GM19240 (cell line): ENCODE results near the gene PIGX.
"Not testable (repeated sequence)": the region's sequence is repeated elsewhere in the genome, so short reads cannot be mapped to it uniquely, and the experiment has no call there.

Experiments used
- DNase-seq: peaks from one replicate; pipeline ENCODE4 v3.0.0; 2011; ENCODE audit warnings: low spot score; ENCODE audit not compliant: insufficient read length

The PIGX gene

DNA sequence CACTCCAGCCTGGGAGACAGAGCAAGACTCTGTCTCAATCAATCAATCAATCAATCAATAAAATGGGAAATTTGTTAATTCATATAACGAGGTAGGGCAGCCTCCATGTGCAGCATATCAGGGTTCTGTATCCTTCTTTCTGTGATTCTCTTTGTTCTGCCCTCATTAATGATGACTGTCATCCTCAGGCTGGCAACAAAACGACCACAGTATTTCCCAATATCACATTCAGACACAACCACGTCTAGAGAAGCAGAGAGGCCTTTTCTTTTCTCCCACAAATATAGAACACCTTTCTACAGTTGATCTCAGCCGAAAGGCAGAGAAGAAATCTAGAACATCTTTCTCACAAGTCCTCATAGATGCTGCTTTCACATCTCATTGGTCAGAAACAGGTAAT is 11.4 kb upstream of the PIGX start:
- DNase-seq: no peak

DNA sequence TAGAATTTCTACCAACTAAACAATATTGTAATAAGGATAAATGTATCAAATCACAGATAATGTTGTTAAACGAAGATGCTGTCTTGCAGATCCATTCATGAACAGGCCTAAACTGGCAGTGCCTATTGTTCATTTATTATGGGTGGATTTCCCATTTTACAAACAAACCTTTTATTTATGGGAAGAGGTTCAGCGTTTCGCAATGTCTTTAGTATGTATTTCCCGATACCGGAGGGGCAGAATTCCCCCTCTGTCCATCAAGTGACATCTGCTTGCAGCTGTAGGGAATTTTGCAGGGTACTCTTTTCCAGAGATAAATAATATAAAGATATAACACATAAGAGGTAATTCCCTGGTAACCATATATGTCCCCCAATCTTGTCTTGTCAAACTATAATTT is 5.8 kb upstream of the PIGX start:
- no peak for DNase-seq

DNA sequence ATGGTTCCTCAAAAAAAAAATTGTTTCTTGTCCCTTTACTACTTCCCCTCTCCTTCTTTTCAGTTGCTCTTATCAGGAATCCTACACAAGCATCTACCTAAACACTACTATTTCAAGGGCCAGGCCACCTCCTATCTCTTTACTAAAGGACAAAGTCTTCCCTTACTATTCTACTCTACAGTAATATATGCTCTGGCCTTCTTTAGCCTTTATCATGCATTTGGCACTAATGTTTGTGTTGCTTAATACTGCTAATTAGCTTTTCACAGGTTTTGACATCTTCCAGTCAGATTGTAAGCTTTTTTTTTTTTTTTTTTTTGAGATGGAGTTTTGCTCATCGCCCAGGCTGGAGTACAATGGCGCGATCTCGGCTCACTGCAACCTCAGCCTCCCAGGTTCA is 5.4 kb upstream of the PIGX start:
- DNase-seq: no peak

DNA sequence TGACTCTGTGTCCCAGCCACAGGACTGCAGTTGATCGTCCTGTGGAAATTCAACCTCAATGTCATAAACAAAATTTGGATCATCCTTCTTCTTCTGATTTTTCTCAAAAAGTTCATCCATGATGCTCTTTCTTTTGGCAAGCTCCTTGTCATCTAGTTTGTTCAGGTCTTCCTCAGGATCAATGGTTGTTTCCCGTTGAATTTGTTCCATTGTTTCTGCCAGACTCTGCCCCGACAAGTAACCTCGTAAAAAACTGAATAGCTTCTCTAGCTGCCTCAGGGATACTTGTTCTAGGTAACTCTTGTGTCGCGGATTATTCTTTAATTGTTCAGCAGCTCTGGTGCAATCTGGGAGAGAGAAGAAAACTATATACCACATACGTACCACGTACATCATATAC is 4.6 kb upstream of the PIGX start:
- no peak for DNase-seq

DNA sequence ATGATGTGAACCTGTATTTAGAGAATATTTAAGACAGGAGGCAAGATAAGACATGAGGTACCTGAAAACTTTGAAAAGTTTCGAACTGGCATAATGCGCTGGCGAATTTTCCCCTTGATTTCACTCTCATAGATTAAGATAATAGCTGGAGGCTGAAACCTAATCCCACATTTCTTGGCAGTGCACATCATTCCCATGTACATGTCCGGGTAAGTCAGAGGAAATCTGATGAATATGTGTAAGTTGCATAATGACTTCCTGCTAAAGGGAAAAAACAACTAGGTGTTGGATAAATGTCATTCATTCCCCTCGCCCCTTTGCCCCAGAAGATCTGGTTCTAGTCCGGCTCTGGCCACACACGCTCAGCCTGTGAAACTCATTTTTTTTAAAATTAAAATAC is 3.7 kb upstream of the PIGX start:
- DNase-seq: no peak

DNA sequence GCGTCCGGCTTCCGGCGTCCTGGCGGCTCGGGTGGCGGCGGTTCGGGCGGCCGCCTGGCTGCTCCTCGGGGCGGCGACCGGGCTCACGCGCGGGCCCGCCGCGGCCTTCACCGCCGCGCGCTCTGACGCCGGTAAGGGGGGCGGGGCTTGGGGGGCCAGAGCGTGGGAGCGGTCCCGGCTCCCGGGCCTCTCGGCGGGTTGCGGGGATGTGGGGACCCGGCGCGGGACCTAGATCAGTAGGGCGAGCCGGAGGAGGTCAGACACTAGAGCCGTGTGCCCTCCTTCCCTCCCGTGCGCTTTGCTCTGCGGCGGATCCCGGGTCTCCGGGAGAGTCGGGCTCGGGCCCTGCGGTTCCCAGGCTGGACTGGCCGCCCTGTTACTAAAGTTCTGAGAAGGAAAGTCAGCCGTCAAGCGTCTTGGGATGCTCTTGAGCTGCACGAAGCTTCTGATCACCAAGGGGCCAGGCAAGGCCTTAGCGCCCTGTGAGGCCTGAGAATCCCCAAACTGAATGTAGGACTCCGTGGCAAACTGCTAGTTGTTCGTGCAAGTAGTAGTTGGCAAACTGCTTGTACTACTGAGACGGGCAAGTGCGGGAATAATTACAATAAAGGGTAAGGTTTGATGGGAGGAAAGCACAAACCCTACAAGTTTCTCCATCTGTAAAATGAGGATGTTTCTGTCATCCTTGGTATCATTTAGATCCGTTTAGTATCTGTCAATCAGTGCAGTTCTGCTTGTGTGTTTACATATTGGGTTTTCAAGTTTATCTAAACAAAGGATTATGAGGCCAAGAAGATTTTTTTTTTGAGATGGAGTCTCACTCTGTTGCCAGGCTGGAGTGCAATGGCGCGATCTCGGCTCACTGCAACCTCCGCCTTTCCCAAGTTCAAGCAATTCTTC is 587 bp downstream of the PIGX start:
- DNase-seq: peak; percentile 9

DNA sequence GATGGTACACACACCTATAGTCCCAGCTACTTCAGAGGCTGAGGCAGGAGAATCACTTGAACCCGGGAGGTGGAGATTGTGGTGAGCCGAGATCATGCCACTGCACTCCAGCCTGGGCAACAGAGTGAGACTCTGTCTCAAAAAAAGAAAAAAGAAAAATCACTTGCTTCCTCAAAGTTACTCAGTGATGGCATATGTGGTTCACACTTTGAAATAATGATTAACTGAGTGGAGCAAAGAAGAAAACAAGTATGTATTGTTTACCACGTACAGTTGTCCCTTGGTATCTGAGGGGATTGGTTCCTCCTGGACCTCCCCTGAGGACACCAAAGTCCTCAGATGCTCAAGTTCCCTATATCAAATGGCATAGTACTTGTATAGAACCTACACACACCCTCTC is 5.0 kb downstream of the PIGX start:
- DNase-seq: not testable (repeated sequence)

DNA sequence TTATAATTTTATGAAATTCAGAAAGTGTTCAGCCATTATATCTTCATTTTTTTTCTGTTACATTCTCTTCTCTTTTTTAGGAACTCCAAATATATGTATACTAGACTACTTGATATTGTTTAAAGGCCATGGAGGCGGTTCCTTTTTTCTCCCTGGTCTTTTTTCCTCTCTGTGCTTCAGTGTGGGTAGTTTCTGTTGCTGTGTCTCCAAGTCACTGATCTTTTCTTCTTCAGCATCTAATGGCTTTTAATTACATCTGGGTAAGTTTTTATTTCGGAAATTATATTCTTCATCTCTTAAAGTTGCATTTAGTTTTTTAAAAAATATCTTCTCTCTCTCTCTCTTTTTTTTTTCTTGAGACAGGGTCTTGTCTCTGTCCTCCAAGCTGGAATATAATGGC is 8.9 kb downstream of the PIGX start:
- DNase-seq: no peak

DNA sequence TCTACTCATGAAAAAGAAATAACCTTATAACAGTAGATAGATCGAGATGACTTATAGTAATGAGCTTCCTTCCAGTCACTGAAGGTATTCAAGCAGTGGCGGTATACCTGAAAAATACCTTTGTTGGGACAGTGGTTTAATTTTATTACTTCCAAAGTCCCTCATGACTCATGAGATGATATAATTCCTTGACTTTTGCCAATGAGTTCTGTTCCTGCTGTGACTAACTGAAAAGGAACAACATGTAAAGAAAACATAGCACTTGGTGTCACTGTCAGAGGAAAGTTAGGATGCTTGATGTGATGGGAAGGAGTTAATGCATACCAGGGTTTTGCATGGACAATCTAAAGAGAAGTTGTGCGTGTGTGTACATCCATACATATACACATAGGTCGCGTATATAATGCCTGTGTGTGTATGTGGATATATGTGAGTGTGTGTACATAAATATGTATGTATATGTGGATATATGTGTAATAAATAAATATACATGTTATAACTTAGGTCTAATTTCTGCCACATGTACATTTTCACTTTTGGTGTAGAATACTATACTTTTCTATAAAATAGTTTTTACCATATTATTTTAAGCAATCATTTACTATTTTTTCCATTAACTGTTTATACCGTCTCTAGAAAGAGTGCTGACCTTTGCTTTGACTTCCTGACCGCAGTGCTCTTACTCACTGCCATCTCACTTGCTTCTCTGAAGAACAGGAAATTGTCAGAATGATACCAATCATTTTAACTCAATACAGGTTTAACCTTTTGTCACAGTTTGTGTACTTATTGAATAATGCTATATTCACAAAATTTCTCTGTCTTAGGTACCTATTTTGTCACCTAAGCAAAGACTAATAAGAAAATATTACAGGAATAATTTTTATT is 14.9 kb downstream of the PIGX start:
- DNase-seq: no peak

DNA sequence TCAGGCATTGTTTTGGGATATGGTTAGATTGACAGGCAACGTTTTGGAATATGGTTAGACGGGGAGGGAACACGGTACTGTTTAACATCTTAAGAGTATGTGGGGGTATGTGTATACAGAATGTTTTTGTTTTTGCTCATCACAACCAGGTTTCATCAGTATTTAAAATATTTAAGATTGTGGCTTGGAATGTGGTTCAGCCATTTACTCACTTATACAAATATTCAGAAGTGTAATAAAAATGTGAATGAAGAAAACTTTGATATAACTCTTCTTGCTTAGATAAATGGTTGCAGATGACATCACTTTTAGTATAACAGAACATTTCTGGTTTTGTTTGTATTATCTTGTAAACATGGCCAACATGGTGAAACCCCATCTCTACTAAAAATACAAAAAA is 23.6 kb downstream of the PIGX start:
- no peak for DNase-seq

DNA sequence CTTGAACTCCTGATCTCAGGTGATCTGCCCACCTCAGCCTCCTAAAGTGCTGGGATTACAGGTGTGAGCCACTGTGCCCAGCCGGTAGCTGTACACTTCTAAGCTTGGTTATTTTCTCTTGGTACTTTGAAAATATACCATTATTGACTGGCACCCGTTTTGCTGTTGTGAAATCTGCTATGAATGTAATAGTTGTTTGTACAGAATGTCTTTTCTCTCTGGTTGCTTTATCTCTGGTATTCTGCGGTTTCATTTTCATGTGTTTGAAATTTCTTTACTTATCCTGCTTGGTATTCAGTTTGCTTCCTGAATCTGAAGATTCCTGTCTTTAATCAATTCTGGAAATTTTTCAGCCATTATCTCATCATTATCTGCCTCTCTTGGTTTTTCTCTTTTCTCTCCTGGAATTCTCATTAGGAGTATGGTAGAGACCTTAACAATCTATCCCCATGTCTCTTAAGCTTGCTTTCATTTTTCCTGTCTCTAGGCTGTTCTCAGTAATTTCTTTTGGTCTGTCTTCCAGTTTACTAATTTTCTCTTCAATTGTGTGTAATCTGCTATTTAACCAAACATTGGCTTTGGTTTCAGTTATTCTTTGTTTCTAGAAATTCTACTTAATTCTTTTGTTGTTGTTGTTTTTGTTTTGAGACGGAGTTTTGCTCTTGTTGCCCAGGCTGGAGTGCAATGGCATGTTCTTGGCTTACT is 24.6 kb downstream of the PIGX start:
- DNase-seq: no peak

DNA sequence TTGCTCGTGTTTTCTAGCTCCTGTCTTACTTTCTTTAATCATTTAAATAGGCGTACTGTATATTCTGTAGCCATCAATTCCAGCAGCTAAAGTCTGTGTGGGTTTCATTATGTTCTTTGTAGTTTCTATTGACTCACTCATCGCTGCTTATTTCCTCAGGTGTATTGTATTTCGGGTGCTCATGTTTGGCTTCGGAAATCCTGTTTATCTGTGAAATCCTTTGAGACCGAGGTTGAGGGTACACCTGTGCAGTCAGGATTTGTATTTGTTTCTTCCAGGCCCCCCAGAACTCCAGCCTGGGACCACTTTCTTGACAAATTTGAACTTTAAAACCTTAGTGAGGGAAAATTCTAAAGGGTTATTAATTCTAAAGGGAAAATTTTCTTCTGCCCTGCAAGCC is 25.5 kb downstream of the PIGX start:
- DNase-seq: no peak

DNA sequence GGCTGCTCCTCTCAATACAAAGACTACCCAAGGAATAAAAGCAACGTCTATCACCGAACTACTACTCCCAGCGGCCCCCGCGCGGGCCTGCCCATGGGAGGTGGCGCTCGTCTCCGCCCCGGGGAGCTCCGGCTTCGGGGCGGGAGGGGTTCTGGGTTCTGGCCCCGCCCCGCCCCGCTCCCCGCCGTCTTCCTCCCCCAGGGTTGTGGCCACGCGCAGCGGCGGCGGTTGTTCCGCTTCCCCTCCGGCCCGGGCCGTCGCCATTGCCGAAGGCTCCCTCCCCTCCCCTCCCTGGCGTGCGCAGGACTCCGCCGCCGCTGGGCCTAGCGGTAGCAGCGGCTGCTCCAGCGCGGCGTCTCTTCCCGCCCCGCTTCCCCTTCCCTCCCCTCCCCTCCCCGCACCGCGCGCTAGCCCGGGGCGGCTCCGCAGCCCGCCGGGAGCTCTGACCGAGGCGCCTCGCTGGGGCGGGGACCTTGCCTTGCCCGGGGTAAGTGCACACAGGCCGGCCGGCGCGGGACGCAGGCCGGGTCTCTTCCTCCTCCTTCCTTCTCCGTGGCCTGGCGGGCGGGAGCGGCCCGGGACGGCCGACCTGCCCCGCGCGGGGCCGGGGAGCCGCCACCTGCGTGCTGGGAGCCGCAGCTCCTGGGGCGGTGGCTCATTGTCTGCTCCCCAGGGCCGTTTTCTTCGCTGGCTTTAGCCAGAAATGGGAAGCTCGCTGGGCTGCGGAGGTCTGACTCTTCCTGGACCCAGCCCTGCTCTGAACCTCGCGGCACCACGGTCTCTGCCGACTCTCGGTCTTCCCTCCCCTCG is 27.7 kb downstream of the PIGX start, which contains the start of gene PAK2:
Gene PAK2 (plus strand): TSS at position 187 of the 810 bp plus-strand sequence. CDS start 42,790 bp downstream, outside the sequence.
- DNase-seq: peak; percentile 61

DNA sequence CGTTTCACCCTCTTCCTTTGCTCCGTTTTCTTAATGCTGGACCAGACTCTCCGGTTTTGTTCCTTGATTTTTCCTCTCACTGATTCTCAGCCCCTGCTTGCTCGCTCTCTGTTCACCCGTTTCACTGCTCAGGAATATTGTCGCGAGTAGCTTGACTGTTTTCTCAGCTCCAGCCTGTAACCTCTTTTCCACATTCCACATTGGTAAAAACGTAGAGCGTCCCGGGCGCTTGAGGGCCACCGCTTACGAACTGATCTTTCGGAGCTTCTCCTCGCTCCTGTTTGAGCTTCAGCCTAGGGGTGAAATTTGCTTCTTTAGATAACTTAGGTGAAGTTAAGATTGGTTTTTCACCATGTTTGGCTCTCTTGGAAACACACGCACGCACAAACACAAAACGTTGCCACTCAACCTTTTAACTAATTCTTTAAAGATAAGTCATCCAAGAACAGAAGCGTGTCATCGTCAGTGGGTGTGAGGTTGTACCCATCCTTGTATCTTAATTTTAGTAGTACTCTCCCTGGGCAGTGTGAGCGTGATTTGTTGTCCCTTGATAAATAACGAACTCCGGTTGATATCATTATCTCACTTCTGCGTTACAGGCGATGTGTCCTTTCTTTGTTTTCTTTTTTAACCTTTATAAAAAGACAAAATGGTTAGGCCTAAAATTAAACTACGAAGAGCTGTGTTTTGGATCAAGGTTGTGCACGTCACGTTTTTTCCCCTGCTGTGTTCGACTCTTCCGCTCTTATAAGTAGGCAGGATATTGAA is 28.5 kb downstream of the PIGX start:
- no peak for DNase-seq

DNA sequence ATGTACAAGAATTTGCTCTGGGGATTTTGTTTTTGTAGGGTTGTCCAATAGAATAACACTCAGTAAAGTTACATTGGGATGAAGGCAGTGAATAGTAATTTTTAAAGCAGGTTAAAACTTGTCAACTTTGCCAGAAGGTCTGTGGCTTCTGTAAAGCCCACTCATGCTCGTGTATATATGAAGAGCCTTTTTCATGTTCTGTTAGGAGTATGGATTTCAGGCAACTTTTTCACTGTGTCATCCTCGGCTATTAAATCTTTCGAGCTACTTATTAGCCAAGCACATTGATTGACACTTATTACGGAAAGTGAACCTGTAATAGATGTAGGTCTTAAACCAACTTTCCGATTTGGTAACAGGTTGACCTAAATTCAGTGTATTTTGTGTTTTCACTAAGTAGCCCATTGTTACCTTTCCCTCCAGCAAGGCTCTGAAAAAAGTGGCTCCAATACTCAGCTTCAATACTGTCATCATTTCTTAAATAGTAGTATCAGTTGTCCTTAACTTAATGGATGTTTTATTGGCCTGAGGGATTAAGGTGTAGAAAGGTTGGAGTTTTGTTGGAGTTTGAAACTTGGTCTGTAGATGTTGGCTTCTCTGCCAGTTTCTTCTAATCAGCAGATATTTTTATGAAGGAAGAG is 29.2 kb downstream of the PIGX start:
- no peak for DNase-seq

DNA sequence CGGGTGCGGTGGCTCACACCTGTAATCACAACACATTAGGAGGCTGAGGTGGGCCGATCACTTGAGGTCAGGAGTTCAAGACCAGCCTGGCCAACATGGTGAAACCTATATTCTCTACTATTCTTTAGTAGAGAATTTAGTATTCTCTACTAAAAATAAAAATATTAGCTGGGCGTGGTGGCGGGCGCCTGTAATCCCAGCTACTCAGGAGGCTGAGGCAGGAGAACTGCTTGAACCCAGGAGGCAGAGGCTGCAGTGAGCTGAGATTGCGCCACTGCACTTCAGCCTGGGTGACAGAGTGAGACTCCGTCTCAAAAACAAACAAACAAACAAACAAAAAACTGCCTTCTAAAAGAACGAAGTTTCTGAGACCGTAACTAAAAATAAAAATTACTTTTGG is 31.4 kb downstream of the PIGX start:
- DNase-seq: not testable (repeated sequence)

DNA sequence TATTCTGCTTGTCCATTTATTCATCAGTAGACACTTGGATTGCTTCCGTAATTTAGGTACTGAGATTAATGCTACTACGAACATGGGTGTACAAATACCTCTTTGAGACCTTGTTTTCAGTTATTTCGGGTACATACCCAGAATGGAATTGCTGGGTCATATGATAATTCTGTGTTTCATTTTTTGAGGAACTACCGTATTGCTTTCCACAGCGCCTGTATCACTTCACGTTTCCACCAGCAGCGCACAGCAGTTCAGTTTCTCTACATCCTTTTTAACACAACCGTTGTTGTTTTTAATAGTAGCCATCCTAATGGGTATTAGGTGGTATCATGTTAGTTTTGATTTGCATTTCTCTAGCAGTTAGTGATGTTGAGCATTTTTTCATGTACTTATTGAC is 36.9 kb downstream of the PIGX start:
- no peak for DNase-seq

DNA sequence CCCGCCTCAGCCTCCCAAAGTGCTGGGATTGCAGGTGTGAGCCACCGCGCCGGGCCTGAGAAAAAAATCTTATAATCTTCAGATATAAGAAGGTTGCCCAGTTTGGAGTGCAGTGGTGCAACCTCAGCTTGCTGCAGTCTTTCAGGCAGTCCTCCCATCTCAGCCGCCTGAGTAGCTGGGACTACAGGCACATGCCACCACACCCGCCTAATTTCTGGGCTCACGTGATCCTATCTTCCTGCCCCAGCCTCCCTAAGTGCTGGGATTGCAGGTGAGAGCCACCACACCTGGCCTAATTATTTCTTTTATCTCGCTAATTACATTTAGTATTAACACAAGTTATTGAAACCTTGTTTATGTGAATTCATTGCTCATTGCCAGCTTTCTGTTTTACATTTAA is 41.0 kb downstream of the PIGX start:
- DNase-seq: no peak

DNA sequence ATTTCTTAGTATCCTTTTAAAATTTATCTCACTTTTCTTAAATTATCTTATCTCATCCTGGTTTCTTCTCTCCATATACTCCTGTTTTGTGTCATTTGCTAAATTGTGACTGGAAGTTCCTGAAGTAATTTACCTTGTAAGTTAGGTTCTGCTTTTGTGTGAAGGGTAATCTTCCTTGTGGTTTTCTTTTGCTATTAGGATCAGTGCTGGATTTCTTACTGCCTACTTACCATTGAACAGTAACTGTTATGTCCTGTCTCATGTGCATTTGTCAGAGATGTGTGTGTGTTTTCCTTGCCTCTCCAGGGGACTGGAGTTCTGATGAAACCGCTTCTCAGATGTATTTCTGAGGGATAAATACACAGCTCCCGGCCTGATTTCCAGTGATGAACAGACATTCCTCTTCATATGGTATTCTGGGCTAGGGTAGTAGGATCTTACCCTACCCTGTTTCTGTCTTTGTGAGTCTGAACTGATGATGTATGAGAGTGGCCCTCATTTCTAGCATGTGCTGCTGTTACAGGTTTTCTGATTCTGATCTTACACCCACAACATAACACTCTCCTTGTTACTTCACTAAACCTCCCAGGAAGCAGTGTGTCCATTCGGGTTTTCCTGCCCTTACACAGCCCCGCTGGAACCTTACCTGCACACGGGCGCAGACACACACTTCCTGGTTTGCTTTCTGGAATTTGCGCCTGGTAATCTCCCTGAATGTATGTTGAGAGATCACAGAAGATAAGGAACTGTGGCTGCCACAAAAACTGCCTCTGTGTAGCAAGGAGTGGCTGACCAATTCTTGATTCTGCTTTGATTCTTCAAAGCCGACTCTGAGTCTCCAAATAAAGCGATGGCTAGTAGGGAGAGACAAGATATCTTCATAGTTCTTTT is 42.2 kb downstream of the PIGX start:
- no peak for DNase-seq
